HG03460 (cell line): ENCODE data around the gene MYMK.

Source experiments
- ATAC-seq: cut with Tn5 transposase; IDR thresholded peaks from one replicate; pipeline ENCODE4 v1.9.1; 2021; ENCODE audit not compliant: unreplicated experiment

MYMK gene

GRCh38 chr9:133471551-133472276, 53.0 kb downstream of the MYMK start:
- ATAC-seq = no peak

- ATAC-seq = no peak
Observed at GRCh38 chr9:133470988-133471387, 53.8 kb downstream of the MYMK start.

GRCh38 chr9:133470427-133470924, 54.3 kb downstream of the MYMK start:
- no peak for ATAC-seq

DNA sequence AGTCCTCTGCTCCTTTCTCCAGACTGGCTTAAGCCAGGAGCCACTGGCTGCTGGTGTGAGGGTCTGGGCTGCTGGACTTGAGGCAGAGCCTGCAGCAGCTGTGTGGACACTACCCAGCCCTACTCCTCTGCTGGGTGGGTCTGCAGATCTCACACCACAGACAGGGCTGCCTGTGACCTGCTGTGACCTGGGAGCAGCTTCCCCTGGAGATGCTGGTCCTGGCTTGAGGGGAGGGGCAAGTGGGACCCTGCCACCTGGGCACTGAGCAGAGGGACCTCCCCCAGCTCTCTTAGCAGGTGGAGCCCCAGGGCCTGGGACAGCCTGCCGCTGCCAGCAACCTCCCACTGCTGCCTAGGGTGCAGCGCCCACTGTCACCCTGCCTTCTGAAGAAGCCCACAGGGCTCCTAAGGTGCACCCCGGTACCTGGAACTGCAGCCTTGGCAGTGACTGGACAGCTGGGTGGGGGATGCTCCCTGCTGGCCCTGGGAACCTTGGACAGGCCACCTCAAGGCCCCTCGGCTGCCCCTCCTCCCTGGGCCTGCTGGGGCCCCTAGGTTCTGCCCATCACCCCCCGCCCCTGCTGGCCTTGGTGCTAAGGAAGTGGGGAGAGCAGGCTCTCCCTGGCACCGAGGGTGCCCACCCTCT, 55.9 kb downstream of the MYMK start:
- ATAC-seq = no peak

- no peak for ATAC-seq
Observed at GRCh38 chr9:133468374-133468773, 56.4 kb downstream of the MYMK start.

- no peak for ATAC-seq
Observed at GRCh38 chr9:133467101-133467500, 57.7 kb downstream of the MYMK start.

DNA sequence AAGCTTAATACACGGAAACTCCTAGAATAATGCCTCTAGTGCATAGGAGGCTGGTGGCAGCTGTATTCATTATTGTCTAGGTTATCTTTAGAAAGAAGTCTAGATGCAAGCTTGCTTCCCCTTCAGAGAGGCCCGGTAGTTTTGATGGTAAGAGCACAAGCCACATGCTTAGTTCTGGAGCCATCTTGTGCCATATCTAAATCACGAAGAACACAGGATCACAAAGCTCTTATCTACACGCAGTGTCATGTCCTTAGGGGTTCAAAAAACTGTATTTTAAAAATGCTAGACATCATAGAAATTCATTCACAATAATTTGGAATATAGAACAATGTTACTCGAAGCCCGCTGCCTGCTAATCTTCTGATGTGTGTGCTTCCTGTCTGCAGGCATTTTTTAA, 58.8 kb downstream of the MYMK start:
- no peak for ATAC-seq

DNA sequence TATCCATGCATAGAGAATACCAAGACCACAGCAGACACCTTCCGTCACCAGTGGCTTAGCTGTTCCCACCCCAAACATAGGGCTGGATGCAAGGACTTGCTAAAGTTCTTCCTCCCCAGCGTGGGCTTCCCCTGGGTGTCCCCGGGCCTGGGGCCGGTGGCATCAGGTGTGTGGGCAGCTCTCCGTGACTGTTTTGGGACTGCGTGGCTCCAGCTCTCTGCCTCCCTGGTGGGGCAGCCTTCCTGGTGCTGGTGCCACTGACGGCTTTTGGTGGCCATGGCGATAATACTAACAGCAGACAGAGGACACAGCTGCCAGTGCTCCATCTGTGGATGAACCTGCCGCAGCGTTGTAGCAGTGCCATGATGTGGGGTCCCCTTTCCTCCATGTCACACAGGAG, 60.1 kb downstream of the MYMK start:
- no peak for ATAC-seq
